GM21367 (cell line): ENCODE measurements around the gene PEX5.
A peak's percentile ranks its signal among the peaks of the same experiment; 100 is the strongest.
"Not testable (repeated sequence)": the region's sequence is repeated elsewhere in the genome, so short reads cannot be mapped to it uniquely, and the experiment has no call there.

Source experiments
- ATAC-seq: cut with Tn5 transposase; IDR thresholded peaks from one replicate; pipeline ENCODE4 v1.9.1; 2021; ENCODE audit not compliant: unreplicated experiment

Gene PEX5

DNA sequence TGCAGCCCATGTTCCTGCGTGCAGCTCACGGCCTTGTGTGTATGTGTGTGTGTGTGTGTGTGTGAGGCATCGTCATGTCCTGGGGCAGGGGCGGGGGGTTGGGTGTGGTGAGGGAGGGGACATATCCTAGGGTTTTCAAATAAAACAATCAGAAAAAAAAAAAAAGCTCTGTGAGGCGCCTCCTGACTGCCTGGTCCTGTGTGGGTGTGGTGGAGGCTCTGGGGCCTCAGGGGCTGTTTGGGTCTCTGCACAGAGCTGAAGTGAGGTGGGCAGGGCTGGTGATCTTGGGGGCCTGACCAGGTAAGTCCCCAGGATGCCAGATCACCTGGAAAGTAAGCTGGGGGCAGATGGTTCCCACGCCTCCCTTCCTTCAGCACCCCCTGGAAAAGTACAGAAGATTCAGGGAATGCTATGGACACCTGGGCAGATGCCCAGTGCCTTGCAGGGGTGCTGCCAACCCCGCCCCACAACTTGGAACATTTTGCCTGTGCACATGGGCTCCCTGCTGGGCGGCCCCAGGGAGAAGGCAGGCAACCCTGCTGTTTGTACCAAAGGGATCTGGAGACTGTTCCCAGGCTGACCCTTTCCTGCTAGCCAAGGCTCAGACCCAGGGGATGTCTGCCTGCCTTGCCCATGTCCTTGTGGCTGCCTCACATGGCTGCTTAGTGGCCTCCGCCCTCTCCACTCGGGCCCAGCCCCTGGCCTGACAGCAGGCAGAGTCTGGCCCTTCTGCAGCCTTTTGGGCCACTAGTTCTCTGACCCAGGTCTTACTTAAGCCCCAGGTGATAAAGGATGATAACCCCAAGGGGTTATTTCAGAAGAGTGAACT is 30.5 kb upstream of the PEX5 start:
- ATAC-seq, result no peak

GRCh38 chr12:7160183-7160582 is 29.3 kb upstream of the PEX5 start:
- no peak for ATAC-seq

- ATAC-seq, result no peak
Observed at GRCh38 chr12:7161327-7161726, 28.2 kb upstream of the PEX5 start.

- no peak for ATAC-seq
Observed at GRCh38 chr12:7161811-7162210, 27.7 kb upstream of the PEX5 start.

DNA sequence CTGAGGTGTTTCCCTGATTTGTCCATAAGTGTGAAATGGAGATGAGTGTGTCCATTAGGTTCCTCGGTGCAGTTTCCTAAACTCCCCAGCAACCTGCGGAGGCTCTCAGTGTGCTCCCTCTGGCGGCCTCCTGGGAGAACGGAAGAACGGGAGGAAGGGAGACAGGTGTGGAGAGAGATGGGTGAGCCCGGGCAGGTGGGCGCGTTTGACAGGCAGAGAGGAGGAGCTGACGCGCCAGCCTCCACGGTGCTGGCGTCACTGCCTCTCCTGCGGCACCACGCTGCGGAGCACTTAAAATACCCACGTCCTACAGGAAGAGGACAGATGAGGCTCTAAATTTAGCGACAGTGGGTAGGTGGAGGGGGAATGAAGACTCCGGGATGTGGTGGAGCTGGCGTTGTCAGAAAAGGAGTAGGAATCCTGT is 26.8 kb upstream of the PEX5 start:
- ATAC-seq, result no peak

DNA sequence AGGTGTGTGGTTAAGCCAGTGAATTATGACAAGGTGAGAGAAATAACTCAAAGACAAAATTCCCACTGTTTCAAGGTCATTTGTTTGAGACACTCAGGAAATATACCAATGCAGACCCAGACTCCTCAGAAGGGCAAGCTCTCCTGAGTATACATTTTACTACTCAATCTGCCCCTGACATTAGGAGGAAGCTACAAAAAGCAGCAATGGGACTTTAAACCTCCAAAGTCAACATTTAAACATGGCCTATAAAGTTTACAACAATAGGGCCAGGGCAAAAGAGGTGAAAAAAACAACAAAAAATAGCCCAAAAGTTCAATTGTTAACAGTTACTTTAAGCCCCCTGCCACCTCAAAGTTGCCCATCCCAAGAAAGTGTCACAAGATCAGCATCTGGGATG is 19.5 kb upstream of the PEX5 start:
- ATAC-seq, result no peak

DNA sequence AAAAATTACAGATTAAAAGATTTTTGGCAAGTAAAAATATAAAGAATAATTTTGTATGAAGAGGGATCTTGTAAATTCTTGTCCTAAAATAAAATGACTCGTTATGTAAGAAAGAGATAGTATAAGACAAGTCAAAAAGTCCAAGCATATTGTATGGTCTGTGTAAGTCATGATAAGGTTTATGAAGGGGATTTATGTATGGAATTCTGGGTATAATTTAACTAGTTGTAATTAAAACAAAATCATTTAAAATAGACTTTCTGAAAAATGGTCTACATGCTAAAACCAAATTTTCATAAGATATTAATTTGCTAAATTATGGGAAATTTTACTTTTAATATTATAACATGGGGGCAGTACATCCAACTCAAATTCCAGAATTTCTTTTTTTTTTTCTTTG is 17.6 kb upstream of the PEX5 start:
- no peak for ATAC-seq

DNA sequence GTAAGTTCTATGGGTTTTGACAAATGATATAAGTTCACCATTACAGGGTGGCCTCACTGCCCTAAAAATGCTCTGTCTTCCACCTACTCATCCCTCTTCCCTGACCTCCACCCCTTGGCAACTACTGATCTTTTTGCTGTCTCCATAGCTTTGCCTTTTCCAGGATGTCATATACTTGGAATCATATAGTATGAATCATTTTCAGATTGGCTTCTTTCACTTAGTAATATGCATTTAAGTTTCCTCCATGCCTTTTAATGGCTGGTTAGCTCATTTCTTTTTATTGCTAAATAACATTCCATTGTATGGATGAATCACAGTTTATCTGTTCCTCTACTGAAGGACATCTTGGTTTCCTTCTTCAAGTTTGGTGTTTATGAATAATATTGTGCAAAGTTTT is 14.0 kb upstream of the PEX5 start:
- ATAC-seq, result no peak

GRCh38 chr12:7176595-7176994 is 12.9 kb upstream of the PEX5 start:
- no peak for ATAC-seq

DNA sequence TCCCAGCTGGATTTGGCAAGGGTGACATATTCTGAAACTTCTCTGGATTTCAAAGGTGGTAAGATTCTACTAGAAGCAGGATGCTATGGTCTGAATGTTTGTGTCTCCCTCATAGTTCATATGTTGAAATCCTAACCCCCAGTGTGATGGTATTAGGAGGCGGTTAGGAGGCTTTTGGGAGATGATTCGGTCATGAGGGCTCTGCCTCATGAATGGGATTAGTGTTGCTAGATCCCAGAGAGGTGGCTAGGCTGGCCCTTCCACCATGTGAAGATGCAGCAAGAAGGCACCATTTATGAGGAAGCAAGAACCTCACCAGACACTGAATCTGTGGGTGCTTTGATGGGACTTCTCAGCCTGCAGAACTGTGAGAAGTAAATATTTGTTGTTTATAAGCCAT is 11.0 kb upstream of the PEX5 start:
- no peak for ATAC-seq

DNA sequence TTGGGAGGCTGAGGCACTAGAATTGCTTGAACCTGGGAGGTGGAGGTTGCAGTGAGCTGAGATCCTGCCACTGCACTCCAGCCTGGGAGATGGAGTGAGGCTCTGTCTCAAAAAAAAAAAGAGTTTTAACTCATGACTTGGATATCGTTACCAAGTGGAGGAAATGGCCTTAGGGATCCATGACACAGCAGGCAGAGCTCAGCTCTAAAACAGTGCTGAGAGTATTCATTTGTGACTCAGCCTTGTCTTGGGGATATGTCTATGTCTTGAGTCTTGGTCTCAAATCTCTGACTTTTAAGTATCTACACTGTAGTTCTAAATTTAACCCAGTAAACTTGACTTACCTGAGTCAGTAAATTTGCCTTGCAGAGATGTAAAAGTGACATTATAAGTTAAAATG is 8.8 kb upstream of the PEX5 start:
- ATAC-seq, result no peak

DNA sequence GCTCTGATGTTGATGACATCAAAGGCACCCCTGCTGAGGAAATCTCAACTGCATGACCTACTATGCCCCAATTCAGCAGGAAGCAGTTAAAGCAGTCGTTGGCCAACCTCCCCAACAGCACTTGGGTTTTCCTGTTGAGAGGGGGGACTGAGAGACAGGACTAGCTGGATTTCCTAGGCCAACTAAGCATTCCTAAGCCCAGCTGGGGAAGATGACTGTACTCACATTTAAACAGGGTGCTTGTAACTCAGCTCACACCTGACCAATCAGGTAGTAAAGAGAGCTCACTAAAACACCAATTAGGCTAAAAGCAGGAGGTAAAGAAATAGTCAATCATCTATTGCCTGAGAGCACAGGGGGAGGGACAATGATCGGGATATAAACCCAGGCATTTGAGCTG is 3.4 kb upstream of the PEX5 start:
- ATAC-seq, result not testable (repeated sequence)

DNA sequence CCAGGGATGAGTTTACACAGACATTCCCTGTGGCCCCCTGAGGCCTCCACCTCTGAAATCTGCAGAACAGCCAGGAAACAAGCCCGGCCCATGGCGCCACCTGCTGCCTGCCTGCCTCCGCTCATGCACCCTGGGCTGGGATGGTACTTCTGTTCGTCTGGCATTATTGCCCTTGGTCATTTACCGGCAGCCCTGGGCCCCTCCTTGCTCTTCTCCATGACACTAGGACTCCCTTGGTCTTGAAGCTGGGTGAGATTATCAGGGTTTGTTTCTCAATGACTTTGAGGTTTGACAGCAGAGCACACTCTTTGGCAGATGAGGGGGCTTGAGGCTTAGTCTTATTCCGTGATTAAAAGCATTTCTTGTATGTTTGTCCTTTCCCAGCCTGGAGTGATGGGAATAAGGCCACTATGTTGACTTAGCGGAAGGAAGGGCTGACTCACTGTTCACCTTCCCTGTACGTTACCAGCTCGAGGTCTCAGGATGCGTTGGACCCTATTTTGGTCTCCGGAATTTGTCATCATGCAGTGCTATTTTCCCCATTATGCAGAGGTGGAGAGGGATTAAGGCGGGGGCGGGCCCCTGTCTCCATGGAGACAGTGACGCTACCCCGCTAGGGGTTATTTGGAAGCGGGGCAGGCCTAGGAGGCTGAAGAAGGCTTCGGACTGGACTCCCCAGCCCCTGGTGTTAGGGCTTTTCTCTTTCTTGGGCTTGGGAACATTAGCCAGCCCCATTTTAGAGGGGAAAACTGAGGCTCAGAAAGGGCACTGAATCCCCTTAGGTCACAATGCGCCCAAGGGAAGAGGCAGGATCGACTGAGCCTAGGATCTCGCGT is 706 bp upstream of the PEX5 start:
- peak; percentile 32 for ATAC-seq

DNA sequence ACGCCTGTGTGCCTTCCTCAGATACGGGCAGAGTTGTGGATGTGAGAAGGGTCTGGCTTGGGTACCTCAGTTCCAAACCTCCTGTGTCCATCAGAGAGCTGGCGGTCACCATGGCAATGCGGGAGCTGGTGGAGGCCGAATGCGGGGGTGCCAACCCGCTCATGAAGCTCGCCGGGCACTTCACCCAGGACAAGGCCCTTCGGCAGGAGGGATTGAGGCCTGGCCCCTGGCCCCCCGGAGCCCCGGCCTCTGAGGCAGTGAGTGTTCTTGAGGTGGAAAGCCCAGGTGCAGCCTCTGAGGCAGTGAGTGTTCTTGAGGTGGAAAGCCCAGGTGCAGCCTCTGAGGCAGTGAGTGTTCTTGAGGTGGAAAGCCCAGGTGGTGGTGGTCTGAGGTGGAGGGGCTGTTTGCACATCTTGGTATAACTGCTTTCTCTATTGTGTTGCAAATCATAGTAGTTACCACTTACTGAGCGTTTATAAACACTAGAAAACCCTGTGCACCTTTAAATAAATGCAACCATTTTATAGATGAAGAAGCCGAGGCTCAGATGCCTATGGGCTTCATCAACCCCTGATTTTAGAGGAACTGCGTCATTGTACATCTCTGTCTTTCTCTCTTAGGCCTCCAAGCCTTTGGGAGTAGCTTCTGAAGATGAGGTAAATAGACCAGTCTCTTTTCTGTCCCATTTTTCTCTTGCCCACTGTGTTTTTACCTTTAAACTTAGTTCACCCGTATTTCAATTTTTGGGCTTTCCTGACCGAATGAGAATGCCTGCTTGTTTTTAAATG is 976 bp downstream of the PEX5 start:
- ATAC-seq, result no peak

- ATAC-seq, result no peak
Observed at GRCh38 chr12:7193674-7194073, 4.2 kb downstream of the PEX5 start.

- no peak for ATAC-seq
Observed at GRCh38 chr12:7197841-7198240, 8.4 kb downstream of the PEX5 start.

DNA sequence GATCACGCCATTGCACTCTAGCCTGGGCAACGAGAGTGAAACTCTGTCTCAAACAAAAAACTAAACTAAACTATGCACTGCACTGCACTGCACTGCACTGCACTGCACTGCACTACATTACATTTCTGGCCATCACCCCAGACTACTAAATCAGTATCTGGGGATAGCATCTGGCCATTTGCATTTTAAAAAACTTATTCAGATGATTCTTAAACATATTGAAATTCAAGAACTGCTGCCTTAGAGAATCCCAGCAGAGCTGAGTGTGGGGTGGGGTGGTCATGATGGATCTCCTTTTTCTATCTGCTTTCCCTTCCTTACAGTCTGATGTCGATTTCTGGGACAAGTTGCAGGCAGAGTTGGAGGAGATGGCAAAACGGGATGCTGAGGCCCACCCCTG is 13.6 kb downstream of the PEX5 start:
- ATAC-seq, result no peak

GRCh38 chr12:7205091-7205490 is 15.6 kb downstream of the PEX5 start:
- no peak for ATAC-seq

DNA sequence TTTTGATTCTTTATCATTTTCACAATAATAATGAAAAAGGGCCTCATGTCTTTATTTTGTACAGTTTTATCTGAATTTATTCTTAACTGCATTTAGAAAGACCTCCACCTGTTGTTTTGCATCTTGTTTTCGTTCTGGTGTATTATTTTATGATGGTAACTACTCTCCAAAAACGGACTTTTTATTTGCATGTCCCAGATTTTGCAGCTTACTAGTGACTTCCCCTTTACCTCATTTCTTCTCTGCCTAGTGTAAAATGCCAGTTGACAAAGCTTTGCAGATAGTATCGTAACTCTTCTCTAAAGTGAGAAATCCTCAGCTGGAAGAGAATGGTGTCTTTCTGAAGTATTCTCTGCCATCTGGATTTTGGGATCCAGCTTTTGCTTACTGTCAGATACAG is 17.2 kb downstream of the PEX5 start:
- no peak for ATAC-seq

DNA sequence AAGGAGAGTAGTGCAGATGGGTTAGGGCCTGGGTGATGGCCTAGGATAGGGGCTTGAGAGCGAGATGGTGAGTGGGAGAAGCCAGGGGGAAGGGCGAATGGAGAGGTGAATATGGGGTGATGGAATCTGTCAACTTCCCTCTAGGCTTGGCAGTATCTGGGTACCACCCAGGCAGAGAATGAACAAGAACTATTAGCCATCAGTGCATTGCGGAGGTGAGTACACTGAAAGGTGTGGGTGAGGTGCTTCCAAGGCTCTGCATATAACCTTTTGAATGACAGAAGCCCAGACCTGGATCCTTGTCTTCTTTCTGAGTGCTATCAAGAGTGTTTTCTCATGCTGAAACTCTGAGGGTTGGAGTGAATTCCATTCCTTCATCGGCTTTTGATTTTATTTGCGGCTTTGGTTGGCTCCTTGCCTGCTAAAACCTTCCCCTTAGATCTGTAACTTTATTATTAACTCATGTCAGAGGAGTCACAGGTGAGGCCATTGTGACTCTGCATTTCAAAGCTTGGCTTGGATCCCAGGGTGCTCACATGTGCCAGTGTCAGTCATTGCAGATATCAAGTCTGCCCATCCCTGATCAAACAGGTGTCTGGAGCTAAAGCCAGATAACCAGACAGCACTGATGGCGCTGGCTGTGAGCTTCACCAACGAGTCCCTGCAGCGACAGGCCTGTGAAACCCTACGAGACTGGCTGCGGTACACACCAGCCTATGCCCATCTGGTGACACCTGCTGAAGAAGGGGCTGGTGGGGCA is 18.6 kb downstream of the PEX5 start:
- ATAC-seq, result no peak

- ATAC-seq, result no peak
Observed at GRCh38 chr12:7209958-7210357, 20.5 kb downstream of the PEX5 start.
